GM18858 (cell line): Measurements from ENCODE around the gene PTPRM.

Experiments used
- ATAC-seq: cut with Tn5 transposase; IDR thresholded peaks from one replicate; pipeline ENCODE4 v1.9.1; 2021; ENCODE audit not compliant: unreplicated experiment

Gene PTPRM

DNA sequence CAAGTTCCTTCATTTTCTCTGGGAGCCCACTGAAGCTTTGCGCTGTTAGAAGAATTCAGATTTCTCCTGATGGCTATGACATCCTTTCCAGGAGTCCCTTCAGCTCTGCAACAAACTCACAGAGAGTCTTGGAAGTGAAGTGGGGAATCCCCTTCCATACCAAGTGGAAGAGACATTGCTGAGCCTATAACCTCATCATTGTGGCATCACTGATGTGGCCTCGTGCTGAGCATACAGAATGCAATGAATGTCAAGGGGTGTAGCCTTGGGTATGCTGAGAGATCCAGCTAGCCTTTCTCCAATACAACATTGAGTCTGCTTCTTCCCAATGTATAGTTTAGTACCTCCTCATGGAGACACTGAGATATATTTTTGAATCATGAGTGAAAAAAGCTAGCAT lies 731.1 kb downstream of the PTPRM start:
- no peak for ATAC-seq

DNA sequence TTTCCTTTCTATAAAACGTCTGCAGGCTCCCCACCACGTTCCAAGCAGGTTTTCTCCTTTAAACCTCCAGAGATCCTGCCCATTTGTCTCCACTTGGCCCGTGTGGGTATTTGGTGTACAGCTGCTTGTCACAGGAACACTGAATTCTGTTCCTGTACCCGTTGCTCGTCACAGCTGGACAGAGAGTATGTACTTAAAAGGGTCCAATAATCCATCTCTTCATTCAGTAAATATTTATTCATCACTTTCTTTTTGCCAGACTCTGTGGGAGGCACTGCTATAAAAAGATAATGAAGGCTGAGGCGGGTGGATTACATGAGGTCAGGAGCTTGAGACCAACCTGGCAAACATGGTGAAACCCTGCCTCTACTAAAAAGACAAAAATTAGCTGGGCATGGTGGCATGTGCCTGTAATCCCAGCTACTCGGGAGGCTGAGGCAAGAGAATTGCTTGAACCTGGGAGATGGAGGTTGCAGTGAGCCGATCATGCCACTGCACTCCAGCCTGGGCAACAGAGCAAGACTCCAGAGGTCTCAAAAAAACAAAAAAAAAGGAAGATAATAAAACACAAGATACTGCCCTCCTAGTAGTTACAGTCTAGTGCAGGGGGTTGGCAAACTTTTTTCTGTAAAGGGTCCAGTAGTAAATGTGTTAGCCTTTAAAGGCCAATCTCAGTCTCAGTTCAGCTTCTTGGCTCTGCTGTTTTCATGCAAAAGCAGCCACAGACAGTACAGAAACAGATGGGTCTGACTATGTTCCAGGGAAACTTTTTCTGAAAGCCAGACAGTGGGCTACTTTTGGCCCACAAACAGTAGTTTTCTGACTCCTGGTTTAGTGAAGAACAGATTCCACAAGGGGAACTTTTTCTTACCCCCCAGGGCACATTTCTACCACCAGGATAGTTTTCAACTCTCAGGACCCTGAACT lies 732.2 kb downstream of the PTPRM start:
- ATAC-seq, result no peak

DNA sequence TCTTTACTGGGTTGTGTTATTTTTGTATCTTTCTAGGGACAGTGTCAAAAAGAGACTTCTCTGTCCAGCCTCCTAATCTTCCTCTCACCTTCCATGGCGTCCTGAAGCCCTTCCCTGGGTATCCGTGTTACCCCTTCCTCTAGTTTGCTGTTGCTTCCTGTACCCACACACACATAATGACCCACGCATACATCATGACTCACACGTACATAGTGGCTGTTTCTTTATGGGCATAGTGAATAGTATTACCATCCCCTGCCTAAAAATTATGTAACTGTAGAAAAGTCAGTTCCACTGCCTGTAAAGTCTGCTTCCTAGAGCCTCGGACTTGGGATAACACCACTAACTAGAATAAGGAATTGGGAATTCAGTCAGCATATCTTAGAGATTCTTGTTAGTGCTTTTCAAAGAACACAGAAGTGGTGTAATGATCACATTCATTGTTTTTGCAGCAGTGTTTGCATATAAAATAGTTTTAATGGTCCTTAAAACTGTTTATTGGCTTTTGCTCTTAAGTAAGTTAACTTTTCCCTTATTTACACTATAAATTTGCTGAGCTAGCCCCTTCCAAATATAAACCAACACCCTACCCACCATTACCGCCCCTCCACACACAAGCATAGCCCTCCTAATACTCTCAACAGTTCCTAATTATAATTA lies 733.8 kb downstream of the PTPRM start:
- ATAC-seq, result no peak

DNA sequence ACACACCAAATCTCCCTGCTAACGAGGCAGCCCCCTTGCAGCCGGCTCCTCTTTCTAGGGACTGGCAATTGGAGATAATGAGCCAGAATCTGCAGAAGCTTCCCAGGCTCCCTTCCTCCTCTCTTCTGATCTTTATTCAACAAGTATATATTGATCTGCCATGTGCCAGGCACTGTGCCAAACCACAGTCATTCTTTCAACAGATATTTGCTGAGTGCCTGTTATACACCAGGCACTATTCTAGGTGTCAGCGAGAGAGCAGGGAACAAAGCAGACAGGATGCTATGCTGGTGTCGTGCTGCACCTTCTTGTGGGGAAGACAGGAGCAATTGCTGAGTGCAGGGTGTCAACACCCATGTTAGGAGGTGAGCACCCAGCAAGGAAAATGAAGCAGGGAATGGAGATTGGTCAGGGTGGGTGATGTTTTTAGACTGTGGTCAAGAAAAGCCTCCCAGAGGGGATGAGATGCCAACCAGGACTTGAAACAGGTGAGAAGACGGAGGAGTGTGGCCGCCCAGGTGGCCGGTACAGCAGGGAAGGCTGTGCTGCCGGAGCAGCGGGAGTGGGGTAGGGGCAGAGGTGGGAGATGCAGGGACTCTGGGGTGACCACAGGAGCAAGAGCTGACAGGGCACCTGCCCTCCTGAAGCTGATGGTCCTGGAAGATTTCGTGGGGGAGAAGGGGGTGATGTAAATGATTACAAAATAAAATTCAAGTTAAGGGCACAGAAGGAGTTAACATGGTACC lies 734.5 kb downstream of the PTPRM start:
- no peak for ATAC-seq

DNA sequence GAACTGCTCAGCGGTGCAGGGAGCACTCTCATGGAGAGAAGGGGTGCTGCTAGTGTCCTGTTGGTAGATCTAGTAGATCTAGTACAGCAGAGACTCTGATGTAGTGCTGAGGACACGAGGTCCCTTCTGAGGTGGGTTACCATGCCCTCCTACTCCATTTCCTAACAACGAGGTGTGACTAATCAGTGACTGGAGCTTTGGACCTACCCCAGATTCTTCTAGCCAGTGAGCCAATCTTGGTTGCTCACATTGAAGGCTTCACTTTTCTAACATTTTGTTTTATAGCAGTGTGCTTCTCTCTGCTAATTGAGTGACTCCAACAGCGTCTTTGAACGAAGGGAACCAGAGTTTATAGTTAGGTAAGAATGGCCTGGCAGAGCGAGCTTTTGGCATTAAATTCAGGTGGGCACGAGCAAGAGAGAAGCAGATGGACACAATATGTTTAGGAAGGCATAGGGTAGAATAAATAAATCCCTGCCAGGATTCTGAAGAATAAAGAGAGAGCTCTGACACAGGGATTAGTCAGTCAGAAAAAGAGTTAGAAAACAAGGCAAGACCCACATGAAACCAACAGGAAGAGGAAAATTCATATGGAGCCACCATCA lies 736.1 kb downstream of the PTPRM start:
- ATAC-seq, result no peak

DNA sequence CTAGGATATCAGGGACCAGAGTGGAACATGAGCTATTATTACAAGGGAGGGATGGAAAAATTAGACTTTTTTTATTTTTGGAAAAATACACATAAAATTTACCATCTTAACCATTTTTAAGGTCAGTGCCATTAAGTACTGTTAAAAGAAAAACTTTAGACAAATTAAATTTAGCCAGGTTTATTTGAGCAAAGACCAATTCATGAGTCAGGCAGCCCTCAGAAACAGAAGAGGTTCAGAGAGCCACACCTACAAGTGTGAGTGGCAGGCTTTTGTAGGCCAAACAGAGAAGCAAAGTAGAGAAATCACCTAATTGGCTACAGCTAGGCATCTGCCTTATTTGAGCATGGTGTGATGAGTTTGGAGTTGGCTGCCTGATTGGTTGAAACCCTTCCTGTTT lies 740.8 kb downstream of the PTPRM start:
- ATAC-seq, result no peak

DNA sequence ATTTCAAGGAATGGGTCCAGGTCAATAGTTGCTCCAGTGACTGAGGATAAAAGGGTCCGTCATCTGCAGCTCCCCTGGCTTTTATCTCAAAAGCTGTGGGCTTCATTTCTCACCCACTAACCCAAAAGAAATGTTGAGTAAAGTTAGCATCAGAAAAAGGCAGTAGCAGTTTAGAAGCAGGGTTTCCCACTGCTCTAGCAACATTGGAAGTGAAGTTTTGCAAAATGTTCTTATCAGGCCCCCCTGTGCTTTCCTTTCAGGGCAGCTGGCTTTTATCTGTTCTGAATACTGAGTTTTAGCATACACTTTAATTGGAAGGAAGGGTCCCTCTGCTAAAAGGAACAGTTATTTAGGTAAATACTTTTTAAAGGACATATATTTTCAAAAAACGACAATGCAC lies 745.9 kb downstream of the PTPRM start:
- ATAC-seq, result no peak

DNA sequence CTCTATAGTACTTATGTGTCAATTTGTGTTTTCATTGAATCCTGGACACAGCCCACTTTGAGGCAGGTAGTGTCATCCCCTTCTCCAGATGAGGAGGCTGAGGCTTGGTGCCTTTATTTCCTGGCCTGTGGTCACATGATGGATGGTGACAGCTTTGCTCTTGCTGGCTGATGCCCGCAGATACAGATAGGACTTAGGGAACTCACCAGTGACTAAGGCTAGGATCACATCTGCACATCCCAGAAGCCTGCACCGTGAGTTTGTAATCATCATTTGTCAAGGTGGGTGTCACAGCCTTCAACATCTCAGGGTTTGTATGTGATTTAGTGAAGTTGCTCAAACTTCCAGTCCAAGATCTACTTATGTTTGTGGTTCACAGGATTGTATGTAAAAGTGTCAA lies 747.0 kb downstream of the PTPRM start:
- ATAC-seq, result no peak

DNA sequence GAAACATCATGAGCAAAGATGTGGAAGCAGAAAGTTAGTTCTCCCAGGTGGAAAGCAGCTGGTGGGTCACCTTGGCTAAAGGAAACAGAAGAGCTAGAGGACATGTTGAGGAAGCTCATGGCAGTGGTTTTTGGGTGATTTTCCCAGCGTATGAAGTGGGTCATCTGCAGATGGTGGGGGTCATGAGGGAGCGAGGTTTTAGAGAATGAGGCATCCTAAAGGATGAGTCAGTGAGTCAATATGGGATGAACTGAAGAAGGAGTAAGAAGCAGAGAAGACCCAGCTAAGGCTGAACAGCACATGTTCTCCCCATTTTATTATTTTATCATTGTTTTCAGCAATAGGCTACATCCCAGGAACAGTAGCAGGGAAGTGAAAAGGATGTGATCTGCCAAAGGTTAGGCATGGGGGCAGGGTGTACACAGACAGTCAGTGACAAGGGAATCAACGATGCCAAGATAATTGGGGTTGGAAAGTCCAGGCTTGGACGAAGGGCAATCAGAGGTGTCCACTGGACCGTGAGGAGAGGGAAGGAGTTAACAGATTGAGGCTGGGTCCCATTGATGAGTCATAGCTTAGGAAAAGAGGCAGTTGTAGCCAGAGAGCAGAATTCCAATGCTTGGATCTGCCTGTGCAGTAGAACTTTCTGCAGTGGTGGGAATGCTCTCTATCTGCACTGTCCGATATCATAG lies 752.8 kb downstream of the PTPRM start:
- no peak for ATAC-seq

DNA sequence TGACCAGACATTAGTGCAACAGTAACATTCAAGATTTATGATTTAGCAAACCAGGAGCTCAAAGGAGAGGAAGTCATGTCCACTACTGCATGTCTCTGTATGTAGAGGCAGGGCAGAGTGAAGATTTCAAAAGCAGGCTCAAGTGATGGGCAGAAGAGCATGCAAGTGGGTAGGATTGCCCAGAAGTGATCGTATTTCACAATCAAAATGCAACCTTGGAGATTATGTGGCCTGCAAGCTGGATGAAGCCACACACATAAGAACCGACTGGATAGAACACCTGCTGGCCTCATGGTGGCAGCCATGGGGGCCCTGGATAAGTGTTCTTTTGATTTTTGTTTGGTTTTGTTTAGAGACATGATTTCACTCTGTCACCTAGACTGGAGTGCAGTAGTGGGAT lies 755.4 kb downstream of the PTPRM start:
- ATAC-seq, result no peak

DNA sequence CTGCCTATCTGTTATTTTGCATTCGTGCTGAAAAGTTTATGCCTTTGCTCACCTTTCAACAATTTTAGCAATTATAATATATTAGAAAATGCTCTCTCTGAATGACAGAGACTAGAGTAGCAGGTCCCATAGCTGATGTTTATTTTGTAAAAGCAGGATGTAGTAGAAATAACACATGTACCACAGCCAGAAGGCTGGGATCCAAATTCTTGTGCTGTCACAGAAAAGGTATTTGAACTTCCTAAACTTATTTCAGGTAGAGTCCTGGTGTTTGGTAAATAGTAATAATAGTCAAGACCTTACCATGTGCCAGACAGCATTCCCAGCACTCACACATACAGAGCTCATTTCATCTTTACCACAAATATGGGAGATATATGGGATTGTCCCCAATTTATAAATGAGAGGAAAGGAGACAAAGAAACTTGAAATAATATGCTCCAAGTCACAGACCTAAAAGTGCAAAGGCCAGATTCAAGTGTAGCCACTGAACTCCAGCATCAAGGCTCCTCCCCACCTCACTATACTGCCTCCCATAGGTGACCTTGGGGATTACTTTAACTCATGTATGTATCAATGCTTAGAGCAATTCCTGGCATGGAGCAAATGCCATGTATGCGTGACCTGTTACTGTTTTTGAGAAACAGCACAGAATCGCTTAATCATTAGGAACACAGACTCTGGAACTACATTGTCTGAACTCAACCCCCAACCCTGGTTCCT lies 757.4 kb downstream of the PTPRM start:
- no peak for ATAC-seq

DNA sequence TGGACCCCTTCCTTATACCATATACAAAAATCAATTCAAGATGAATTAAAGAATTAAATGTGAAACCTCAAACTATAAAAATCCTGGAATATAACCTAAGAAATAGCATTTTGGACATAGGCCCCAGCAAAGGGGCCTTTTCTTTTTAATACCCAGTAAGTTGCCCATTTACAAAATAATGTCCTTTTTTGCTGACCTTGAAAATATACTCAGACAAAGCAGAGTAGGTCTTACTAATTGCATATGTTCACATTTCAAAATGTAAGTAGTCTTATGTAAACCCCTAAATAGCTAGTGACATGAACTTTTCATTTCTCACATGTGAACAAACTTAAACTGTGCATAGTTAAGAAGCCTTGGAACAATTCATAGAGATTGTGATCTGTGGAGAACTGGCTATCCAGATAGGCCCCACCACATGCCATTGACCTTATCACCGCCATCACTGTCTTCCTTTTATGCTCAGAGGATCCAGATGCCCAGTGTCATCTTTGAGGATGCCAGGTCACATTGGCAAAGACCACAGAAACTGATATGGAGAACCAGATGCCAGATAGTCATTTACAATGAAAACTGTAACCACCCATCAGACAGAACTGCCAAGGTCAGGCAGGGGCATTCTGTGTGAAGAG lies 759.8 kb downstream of the PTPRM start:
- ATAC-seq, result no peak

DNA sequence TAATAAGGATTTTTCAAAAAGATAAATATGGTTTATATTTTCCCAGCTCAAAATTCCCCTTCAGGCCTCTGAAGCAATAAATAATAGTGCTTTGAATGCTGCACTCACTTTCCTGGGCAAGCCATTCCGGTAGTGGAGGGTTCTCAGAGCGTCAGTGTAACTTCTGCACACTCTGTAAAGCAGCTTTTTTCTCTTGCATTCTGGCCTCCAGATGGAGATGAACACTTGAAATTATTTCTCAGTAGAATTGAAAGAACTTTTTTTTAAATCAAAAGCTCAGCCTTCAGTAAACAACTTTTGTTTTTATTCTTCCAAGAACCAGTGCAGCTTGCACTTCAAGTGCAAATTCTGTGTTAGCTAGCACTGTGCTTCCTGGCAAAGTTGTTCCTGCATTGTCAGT lies 761.0 kb downstream of the PTPRM start:
- ATAC-seq, result no peak

DNA sequence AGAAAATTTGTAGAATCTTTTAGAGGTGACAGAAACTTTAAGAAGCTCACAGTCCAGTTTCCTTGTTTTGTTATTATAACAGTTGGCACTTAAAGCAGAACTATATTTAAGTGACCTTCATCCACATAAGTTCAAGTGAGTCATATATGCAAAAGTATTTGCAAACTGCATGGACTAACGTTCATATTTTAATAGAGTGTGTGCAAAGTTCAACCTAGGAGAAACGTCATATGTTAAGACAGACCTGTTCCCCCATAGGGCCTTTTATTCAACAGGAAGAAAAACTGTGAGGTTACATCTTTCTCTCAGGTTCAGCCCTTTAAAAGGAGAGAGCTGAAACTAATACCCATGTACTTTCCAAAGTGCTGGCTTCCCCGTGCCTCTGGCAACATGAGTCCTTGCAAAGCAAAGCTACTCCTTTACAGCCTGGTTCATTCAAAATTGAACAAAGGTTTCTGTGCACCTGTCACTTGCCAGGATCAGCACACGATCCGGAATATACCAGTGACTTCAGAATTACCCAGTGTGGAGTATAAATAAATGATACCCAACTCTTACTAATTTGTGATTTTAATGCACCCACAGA lies 762.2 kb downstream of the PTPRM start:
- no peak for ATAC-seq

DNA sequence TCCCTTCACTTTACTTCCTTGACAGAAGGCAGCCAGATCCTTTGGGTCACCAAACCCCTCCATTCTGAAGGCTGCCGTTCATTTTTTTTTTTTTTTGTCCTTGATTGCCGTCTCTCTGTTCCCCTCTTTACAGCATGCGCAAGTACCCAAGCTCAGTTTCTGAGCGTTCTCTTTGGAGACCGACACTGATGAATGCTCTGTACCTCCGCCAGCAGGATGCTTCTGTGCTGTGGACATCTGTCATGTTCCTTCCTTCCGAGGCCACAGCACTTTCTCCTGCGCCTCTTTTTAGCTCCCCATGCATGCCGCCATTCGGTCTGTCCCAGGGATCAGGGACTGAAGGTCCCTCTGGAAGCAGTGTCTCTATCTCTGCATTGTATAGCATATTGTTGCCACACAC lies 763.5 kb downstream of the PTPRM start:
- no peak for ATAC-seq

DNA sequence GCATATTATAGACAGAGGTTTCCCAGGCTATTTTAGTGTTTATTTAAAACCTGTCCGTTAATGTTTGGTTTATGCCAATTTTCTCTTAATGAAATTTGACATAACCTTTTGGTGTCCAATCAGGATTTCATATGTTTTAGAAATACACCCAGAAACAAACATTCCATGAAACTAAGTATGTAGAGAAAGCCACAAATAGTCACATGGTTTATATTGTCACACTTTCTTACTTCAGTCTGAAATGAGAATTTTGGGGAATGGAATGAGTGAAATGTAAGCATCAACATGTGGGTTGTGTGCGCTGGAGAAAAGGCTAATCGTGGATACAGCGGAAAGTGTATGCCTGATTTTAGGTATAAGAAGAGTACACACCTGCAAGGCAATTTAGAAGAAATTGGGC lies 765.2 kb downstream of the PTPRM start:
- no peak for ATAC-seq

DNA sequence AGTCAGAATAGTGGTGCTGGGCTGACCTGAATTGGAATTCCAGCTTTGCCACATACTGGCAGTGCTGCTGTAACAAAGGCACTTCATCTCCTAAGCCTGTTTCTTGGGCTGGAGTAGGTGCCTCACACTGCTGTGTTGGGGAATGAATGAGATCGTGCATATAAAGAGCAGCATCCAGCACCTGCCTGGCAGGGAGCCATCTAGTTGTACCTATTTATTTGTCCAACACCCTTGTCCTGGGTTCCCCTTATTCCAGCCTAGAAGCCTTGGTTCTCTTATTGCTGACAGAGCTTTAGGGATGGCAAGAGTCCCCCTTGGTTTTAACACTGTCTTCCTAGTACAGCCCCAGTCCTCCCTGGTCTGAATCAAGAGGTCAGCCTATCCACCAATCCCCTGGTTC lies 766.8 kb downstream of the PTPRM start:
- ATAC-seq, result no peak

DNA sequence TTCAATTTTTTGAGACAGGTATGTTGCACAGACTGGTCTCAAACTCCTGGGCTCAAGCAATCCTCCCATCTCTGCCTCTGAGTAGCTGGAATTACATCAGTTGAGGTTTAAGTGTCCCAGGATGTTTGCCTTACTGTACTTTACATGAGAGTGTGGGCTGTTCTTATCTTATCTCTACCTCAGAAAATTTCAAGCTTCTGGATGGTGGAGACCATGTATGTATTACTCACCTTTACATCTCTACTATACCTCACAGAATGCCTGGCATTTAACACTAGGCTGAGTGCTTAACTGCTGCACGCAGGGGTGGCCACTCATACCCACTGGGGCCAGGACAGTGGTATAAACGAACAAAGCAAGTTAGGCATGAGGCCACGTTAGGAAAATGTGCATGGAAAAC lies 770.1 kb downstream of the PTPRM start:
- ATAC-seq, result no peak

DNA sequence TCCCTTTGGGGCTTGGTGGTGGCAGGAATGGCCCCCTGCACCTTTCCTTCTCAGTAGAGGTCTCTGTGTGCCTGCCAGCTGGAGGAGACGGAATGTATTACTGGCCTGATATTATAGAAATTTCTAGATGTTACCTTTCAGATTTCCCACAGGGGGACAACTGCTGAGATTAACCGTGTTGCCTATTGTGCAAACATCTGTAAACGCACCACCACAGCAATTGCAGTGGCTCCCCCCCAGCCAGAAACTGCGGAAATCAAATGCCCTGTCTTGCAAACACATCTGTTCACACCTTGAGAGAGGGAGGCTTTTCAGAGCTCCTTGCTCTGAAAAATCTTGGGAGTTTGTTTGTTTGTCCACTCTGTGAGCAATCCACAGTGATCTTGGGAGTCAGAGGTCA lies 772.1 kb downstream of the PTPRM start:
- no peak for ATAC-seq
